Islet of Langerhans (tissue), 1 donor: ENCODE measurements around the gene MRPL40.

Source experiments
- FAIRE-seq: peaks from one replicate; lab custom pipeline; 2011; peaks lifted over from hg19 to GRCh38; lab: Jason Lieb, UNC

Gene MRPL40

GRCh38 chr22:19483481-19484244 is 51.3 kb downstream of the MRPL40 start:
- FAIRE-seq = no peak
